T-helper 1 cell treated with Interleukin-12 subunit alpha and Interleukin-12 subunit beta and Interleukin-4 antibody, amounts not matched to agents 30 ng/mL and 1 ng/mL, for 36 hours (primary cell): Measurements from ENCODE around the gene PRPS2. TPM values are rescaled to one million over a fixed set of nuclear protein-coding genes. Genes with fewer than 3 reads are reported as not detected.

ENCODE experiments used
- intact Hi-C: fragments of 100-400 bp; cut with micrococcal nuclease; formaldehyde crosslinking; loops from one replicate; pipeline ENCODE4 v1.15.1; 2024
- total RNA-seq: library from RNA; stranded (reverse); gene quantifications from 2 replicates; pipeline ENCODE4 v1.2.3, GENCODE V29; 2022

Gene PRPS2
- total RNA-seq, 1 donor from 2014 or later = 78.2 TPM

- intact Hi-C loops = no loop called here
These were observed 14.1 kb downstream of the PRPS2 start for GRCh38 chrX:12805333-12805732.

- intact Hi-C loops = loop anchor here (2.0 to 5.0 kb wide), 3 partner anchors 15 to 676 kb away; no protein-coding TSS in a partner anchor
These were observed 20.4 kb downstream of the PRPS2 start for GRCh38 chrX:12811658-12812057.

- intact Hi-C loops = loop anchor here (1.0 to 5.0 kb wide), 6 partner anchors 30 to 673 kb away; no protein-coding TSS in a partner anchor
These were observed 23.2 kb downstream of the PRPS2 start for GRCh38 chrX:12814420-12814819.

GRCh38 chrX:12817528-12817927, 26.3 kb downstream of the PRPS2 start:
- intact Hi-C loops = no loop called here

- intact Hi-C loops = no loop called here
These were observed 28.0 kb downstream of the PRPS2 start for GRCh38 chrX:12819222-12819621.

- intact Hi-C loops = no loop called here
These were observed 29.5 kb downstream of the PRPS2 start for GRCh38 chrX:12820737-12821136.

- intact Hi-C loops = no loop called here
These were observed 33.7 kb downstream of the PRPS2 start for GRCh38 chrX:12824944-12825343.

- intact Hi-C loops = no loop called here
These were observed 34.6 kb downstream of the PRPS2 start for GRCh38 chrX:12825801-12826200.

GRCh38 chrX:12843061-12843667, 52.0 kb downstream of the PRPS2 start:
- intact Hi-C loops = no loop called here

GRCh38 chrX:12843668-12844279, 52.6 kb downstream of the PRPS2 start:
- intact Hi-C loops = loop anchor here (1.0 to 2.0 kb wide), 2 partner anchors 29 to 47 kb away; no protein-coding TSS in a partner anchor

GRCh38 chrX:12844319-12844718, 53.1 kb downstream of the PRPS2 start:
- intact Hi-C loops = loop anchor here (1.0 to 2.0 kb wide), 2 partner anchors 30 to 46 kb away; no protein-coding TSS in a partner anchor

- intact Hi-C loops = no loop called here
These were observed 74.1 kb downstream of the PRPS2 start for GRCh38 chrX:12865359-12865758.

GRCh38 chrX:12866451-12867377, 75.5 kb downstream of the PRPS2 start, which contains the start of gene TLR7:
Gene TLR7, plus strand, starts transcription at chrX:12867072. Its CDS starts 507 bp downstream, at chrX:12867579.
- intact Hi-C loops = loop anchor here (1.0 kb wide), 1 partner anchor 23 kb away; no protein-coding TSS in a partner anchor

- intact Hi-C loops = loop anchor here (1.0 kb wide), 1 partner anchor 22 kb away; no protein-coding TSS in a partner anchor
These were observed 76.5 kb downstream of the PRPS2 start for GRCh38 chrX:12867685-12868084.

GRCh38 chrX:12868747-12869146, 77.5 kb downstream of the PRPS2 start:
- intact Hi-C loops = no loop called here

GRCh38 chrX:12871257-12871656, 80.0 kb downstream of the PRPS2 start:
- intact Hi-C loops = no loop called here

GRCh38 chrX:12872741-12873140, 81.5 kb downstream of the PRPS2 start:
- intact Hi-C loops = no loop called here
